Measurements from ENCODE around the gene RPS6KB2. TPM values are rescaled to one million over a fixed set of nuclear protein-coding genes. Genes with fewer than 3 reads are reported as not detected.
"Not testable (repeated sequence)": the region's sequence is repeated elsewhere in the genome, so short reads cannot be mapped to it uniquely, and the experiment has no call there.

Gene RPS6KB2
- total RNA-seq, 1 experiment from 2014 or later: 49.8 TPM

DNA sequence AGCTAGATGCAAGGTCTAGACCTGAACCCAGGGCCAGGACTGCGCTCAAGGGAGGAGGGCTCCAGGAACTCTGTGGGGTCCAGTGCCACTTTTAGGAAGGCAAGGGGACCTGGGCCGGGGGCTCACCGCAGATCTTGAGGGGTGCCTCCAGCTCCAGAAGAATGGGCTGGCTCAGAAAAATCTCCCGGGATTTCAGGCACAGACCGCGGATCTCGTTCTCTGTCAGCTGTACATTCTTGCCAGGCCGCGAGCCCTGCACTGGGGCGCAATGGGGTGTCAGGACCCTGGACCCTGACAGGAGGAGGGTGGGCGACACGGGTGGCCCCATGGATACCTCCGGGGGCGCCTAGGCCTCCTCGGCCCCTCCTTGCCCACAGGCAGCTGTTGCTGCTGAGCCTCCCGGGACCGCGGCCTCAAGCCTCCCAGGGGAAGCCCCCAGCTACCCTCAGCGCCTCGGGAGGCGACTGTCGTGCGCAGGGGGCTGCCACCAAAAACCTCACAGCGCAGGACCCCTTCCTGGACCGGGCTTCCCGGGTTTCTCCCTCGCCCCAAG lies 27.3 kb upstream of the RPS6KB2 start:
- POLR2A ChIA-PET: interaction anchor here (0.6 to 3.3 kb wide), 25 partner anchors 10 to 183 kb away, joined by 3 to 61 read pairs (median 4); partner anchors contain the start of genes AIP, ANKRD13D, CDK2AP2 and GSTP1
- no TSS peak for BruUV-seq (replicated peaks)
- CTCF ChIA-PET: interaction anchor here (0.5 to 2.0 kb wide), 19 partner anchors 9 to 786 kb away, joined by 3 to 11 read pairs (median 4); partner anchors contain the start of genes GPR152, RAD9A, RPS6KB2 and TMEM134
- intact Hi-C loops (cut with micrococcal nuclease): loop anchor here (1.0 kb wide), 2 partner anchors 68 to 105 kb away; partner anchors contain the start of gene TMEM134
- Mint-ChIP-seq H3K4me1 (ENCODE audit: insufficient read depth, unreplicated experiment) (peaks cover 9% of the 10 kb centered on the region), H3K9me3 (ENCODE audit: unreplicated experiment) (no peaks in the 10 kb centered on the region), H3K36me3 (ENCODE audit: insufficient read depth, unreplicated experiment) (peaks cover 30% of the 10 kb centered on the region), H3K27ac (ENCODE audit: low read depth, unreplicated experiment) (no peak overlapping the region), H3K27me3 (ENCODE audit: insufficient read depth, unreplicated experiment) (no peaks in the 10 kb centered on the region), H3K4me3 (ENCODE audit: unreplicated experiment) (peak overlapping the region; percentile 71)
- no peak for DNase-seq (ENCODE audit: unreplicated experiment)
- TF ChIP-seq CTCF (IDR thresholded peaks at IDR 0.05; ENCODE audit: unreplicated experiment): no peak

DNA sequence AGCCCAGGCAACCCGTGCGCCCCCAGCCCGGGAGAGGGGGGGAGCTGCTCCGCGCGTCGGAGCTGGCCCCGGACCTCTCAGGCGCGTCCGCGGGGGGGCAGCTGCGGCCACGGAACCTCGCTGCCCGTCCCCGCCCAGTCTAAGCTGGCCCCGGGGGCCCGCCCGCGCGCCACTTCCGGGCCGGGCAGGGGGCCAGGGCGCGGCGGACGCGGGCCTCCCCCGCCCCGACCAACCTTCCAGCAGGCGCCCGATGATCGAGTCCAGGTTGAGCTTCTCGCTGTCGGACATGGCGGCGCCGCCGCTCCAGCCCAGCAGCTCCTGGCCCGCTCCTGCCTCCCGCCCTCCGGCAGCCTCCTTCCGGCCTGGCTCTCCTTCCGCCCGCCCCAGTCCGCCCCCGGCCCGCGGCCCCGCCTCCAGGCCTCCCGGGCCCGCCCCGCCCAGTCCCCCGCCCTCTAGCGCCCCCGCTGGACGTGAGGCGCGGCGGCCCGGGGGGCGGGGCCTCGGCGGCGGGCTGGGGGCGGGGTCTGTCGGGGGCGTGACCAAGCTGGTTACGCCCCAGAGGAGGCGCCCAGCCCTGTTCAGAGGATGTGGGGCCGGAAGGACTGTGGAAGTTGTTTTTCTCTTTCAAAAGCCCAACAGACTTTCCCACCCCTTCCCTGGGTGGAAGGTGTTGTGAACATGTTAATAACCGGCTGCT lies 26.7 kb upstream of the RPS6KB2 start, which contains the start of gene PPP1CA:
PPP1CA (minus strand) TSS at position 364 of the 697 bp plus-strand sequence; CDS start at position 288, 76 bp downstream.
- peaks cover 27% of the 10 kb centered on the region for H3K36me3 Mint-ChIP-seq (ENCODE audit: insufficient read depth, unreplicated experiment)
- no TSS peak for BruUV-seq (replicated peaks)
- peak; percentile 35 for TF ChIP-seq CTCF (IDR thresholded peaks at IDR 0.05; ENCODE audit: unreplicated experiment)
- CTCF ChIA-PET: interaction anchor here (0.5 to 2.0 kb wide), 20 partner anchors 9 to 786 kb away, joined by 3 to 11 read pairs (median 4); partner anchors contain the start of genes GPR152, RAD9A, RPS6KB2 and TMEM134
- intact Hi-C loops (cut with micrococcal nuclease): loop anchor here (1.0 kb wide), 2 partner anchors 68 to 105 kb away; partner anchors contain the start of gene TMEM134
- POLR2A ChIA-PET: interaction anchor here (0.6 to 3.3 kb wide), 27 partner anchors 10 to 182 kb away, joined by 3 to 61 read pairs (median 4); partner anchors contain the start of genes AIP, ANKRD13D, CDK2AP2 and GSTP1
- H3K9me3 Mint-ChIP-seq (ENCODE audit: unreplicated experiment): no peaks in the 10 kb centered on the region
- peaks cover 9% of the 10 kb centered on the region for H3K4me1 Mint-ChIP-seq (ENCODE audit: insufficient read depth, unreplicated experiment)
- H3K4me3 Mint-ChIP-seq (ENCODE audit: unreplicated experiment): peak within 1 kb of the TSS; percentile 71
- peak; percentile 84 for DNase-seq (ENCODE audit: unreplicated experiment)
- no peaks in the 10 kb centered on the region for H3K27me3 Mint-ChIP-seq (ENCODE audit: insufficient read depth, unreplicated experiment)
- H3K27ac Mint-ChIP-seq (ENCODE audit: low read depth, unreplicated experiment): no peak within 1 kb of the TSS

GRCh38 chr11:67402192-67402839 lies 26.0 kb upstream of the RPS6KB2 start:
- intact Hi-C loops (cut with micrococcal nuclease); H3K4me1 Mint-ChIP-seq (ENCODE audit: insufficient read depth, unreplicated experiment); DNase-seq (ENCODE audit: unreplicated experiment); H3K27ac Mint-ChIP-seq (ENCODE audit: low read depth, unreplicated experiment); H3K27me3 Mint-ChIP-seq (ENCODE audit: insufficient read depth, unreplicated experiment); H3K9me3 Mint-ChIP-seq (ENCODE audit: unreplicated experiment): not testable (repeated sequence)
- Mint-ChIP-seq H3K36me3 (ENCODE audit: insufficient read depth, unreplicated experiment) (peaks cover 21% of the 10 kb centered on the region), H3K4me3 (ENCODE audit: unreplicated experiment) (peak overlapping the region; percentile 71)
- TSS peak; percentile 68 for BruUV-seq (replicated peaks)
- ChIA-PET CTCF (interaction anchor here (0.6 to 2.0 kb wide), 9 partner anchors 9 to 348 kb away, joined by 3 to 11 read pairs (median 4); partner anchors contain the start of genes GPR152 and RAD9A), POLR2A (interaction anchor here (0.6 to 3.3 kb wide), 19 partner anchors 10 to 181 kb away, joined by 3 to 61 read pairs (median 5); partner anchors contain the start of genes CDK2AP2, GSTP1, PITPNM1 and POLD4)

DNA sequence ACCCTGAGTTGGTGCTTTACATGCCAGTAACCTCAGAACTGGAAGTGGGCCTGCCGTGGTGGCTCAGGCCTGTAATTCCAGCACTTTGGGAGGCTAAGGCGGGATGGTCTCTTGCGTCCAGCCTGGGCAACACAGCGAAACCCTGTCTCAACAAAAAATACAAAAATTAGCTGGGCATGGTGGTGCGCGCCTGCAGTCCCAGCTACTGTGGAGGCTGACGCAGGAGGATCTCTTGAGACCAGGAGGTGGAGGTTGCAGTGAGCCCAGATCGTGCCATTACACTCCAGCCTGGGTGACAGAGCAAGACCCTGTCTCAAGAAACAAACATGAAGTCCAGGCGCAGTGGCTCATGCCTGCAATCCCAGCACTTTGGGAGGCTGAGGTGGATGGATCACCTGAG lies 25.2 kb upstream of the RPS6KB2 start:
- H3K4me3 Mint-ChIP-seq (ENCODE audit: unreplicated experiment); H3K9me3 Mint-ChIP-seq (ENCODE audit: unreplicated experiment); BruUV-seq (replicated peaks); H3K27me3 Mint-ChIP-seq (ENCODE audit: insufficient read depth, unreplicated experiment); H3K27ac Mint-ChIP-seq (ENCODE audit: low read depth, unreplicated experiment); intact Hi-C loops (cut with micrococcal nuclease); DNase-seq (ENCODE audit: unreplicated experiment); H3K4me1 Mint-ChIP-seq (ENCODE audit: insufficient read depth, unreplicated experiment): not testable (repeated sequence)
- ChIA-PET CTCF (interaction anchor here (1.2 kb wide), 1 partner anchor 52 kb away, joined by 4 read pairs; no protein-coding TSS in a partner anchor), POLR2A (interaction anchor here (1.0 to 2.8 kb wide), 3 partner anchors 10 to 98 kb away, joined by 3 to 27 read pairs (median 3); no protein-coding TSS in a partner anchor)
- H3K36me3 Mint-ChIP-seq (ENCODE audit: insufficient read depth, unreplicated experiment): peaks cover 18% of the 10 kb centered on the region

All from MCF 10A (cell line).